IPS DF 6.9 (cell line): Measurements from ENCODE around the gene CNTNAP2.
"Not testable (repeated sequence)": the region's sequence is repeated elsewhere in the genome, so short reads cannot be mapped to it uniquely, and the experiment has no call there.

Source experiments
- DNase-seq: peaks from one replicate; pipeline ENCODE4 v3.0.0-alpha.2; 2013; ENCODE audit warnings: low read depth, low spot score
- H3K27ac ChIP-seq: one replicate; pipeline ENCODE4 v1.5.1; 2013; ENCODE audit warnings: low read length, control low read depth
- H3K27me3 ChIP-seq: 2 replicates; pipeline ENCODE4 v1.6.1; 2013; ENCODE audit warnings: mild to moderate bottlenecking, low read length; ENCODE audit not compliant: control insufficient read depth, insufficient read depth
- H3K36me3 ChIP-seq: 2 replicates; pipeline ENCODE4 v1.6.1; 2013; ENCODE audit warnings: low read length; ENCODE audit not compliant: control insufficient read depth, insufficient read depth
- H3K4me1 ChIP-seq: 2 replicates; pipeline ENCODE4 v1.6.1; 2013; ENCODE audit warnings: low read length; ENCODE audit not compliant: control insufficient read depth, insufficient read depth
- H3K4me3 ChIP-seq: 2 replicates; pipeline ENCODE4 v1.5.1; 2013; ENCODE audit warnings: mild to moderate bottlenecking, low read length
- H3K9me3 ChIP-seq: 2 replicates; pipeline ENCODE4 v1.6.1; 2013; ENCODE audit warnings: low read length, inconsistent platforms; ENCODE audit not compliant: control insufficient read depth, insufficient read depth
- WGBS: extraction: QIAGEN DNeasy Blood & Tissue Kit; methylation state at CpG from one replicate; pipeline ENCODE4 v1.1.7; 2013; ENCODE audit warnings: mixed read lengths, missing lambda C conversion rate; ENCODE audit not compliant: insufficient read length, insufficient coverage; 5-methylcytosine and 5-hydroxymethylcytosine counted together

CNTNAP2 gene

DNA sequence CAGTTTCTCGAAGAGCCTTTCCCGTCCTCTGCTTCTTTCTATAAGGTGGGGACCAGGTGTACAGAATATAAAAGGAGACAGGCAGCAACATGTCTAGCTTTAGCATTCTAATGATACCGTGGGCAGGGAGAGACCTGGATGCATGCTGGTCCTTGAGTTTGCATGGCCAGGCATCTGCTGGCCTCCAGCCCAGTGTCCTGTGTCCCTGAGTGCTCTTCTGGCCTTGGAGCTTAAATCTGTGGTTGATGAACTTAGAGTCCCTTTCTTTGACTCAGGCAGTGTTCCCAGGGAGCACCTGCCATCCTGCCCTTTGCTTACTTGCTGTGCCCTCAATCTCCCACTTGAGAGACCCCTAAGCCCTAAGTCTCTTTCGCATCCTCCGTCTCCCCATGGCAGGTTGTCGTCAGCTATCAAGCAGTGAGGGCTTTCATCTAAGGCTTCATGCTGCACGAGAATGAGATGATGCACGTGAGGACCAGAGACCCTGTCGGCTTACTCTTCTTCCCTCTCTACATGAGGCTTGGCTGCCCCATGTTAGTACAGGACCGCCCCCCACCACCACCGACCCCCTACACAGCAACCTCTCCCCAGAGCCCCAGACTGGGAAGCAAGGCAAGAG is 2160.6 kb downstream of the CNTNAP2 start:
- Histone ChIP-seq H3K4me3 (no peak overlapping the region), H3K36me3 (no peaks in the 10 kb centered on the region), H3K4me1 (no peaks in the 10 kb centered on the region), H3K27ac (no peak overlapping the region), H3K27me3 (no peaks in the 10 kb centered on the region), H3K9me3 (no peaks in the 10 kb centered on the region)
- no peak for DNase-seq
- WGBS, result no CpG with 5 or more reads among the region's 11 CpGs

DNA sequence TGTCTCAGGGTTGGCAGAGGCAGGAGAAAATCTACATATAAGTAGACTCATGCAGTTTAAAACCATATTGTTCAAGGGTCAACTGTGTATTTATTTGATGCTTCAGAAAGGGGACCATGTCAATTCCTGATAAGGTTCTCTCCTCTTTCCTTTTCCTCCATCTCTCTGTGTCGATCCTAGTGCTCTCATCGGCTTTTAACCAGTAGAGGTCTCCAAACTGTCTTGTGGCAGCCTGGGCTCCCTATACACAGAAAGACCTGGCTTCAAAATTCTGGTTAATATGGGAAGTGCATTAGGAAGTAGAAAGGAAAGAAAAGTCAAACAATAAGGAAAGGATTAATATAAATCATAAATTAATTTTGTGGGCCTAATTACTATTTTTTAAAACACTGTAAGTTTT is 2169.5 kb downstream of the CNTNAP2 start:
- WGBS, result no CpG with 5 or more reads among the region's 2 CpGs
- Histone ChIP-seq H3K27ac (no peak overlapping the region), H3K27me3 (no peaks in the 10 kb centered on the region), H3K4me3 (no peak overlapping the region), H3K9me3 (no peaks in the 10 kb centered on the region), H3K4me1 (no peaks in the 10 kb centered on the region; the same call in 1 of the 2 replicates), H3K36me3 (no peaks in the 10 kb centered on the region)
- no peak for DNase-seq

DNA sequence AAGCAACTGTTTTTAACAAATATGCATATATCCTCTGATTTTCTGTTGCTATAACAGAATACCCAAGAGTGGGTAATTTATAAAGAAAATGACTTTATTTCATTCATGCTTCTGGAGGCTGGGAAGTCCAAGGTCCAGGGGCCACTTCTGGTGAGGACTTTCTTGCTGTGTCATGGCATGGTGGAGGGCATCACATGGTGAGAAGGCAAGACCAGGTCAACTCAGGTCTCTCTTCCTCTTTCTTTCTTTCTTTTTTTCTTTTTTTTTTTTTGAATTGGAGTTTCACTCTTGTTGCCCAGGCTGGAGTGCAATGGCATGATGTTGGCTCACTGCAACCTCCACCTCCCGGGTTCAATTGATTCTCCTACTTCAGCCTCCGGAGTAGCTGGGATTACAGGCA is 2170.9 kb downstream of the CNTNAP2 start:
- Histone ChIP-seq H3K4me3 (no peak overlapping the region), H3K4me1 (no peaks in the 10 kb centered on the region; the same call in 1 of the 2 replicates), H3K27me3 (no peaks in the 10 kb centered on the region), H3K27ac (no peak overlapping the region), H3K9me3 (no peaks in the 10 kb centered on the region), H3K36me3 (no peaks in the 10 kb centered on the region)
- no peak for DNase-seq
- no CpG with 5 or more reads among the region's 2 CpGs for WGBS

DNA sequence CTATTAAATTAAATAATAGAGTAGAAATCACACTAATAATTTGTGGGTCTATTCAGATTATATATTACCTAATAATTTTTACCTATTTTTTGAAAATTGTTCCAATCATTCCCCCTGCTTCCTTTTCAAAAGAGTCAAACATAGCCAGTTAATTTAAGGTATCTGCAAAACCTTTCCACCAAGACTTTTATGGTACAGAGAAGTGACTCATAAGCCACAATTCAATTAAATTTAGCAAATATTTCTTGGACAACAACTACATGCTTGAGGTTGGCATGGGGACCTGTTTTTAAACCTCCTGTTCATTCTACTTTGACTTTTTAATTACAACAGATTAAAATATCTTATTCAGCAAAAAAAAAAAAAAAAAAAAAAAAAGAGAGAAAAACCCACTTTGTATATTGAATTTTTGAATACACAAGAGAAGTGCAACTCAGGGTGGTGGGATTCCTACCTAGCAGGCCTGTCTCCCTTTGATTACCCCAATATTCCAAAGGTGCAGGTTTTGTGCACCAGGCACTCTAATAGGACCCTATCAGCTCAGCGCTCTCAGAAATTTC is 2172.1 kb downstream of the CNTNAP2 start:
- no peaks in the 10 kb centered on the region for H3K27me3 ChIP-seq
- DNase-seq, result no peak
- no peak overlapping the region for H3K4me3 ChIP-seq
- H3K27ac ChIP-seq, result no peak overlapping the region
- WGBS, result no CpG with 5 or more reads among the region's 1 CpG
- H3K36me3 ChIP-seq, result no peaks in the 10 kb centered on the region
- H3K4me1 ChIP-seq, result no peaks in the 10 kb centered on the region; the same call in 1 of the 2 replicates
- no peaks in the 10 kb centered on the region for H3K9me3 ChIP-seq

DNA sequence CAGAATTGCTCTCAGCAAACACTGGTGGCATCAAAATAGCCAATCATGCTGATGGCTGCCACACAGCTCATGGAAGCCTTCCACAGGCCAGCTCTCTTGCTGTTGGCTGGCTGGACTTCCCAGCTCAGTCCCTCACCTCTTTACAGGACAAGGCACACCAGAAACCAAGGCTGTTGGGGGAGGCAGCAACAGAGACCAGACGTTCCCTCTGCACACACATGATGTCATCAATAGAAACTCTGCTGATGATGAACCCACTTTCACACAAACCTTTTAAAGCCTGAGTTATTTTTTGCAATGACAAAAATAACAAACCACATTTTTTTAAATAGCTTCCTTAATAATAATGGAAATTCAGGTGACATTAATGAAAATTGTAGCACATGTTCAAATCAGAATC is 2173.0 kb downstream of the CNTNAP2 start:
- Histone ChIP-seq H3K36me3 (no peaks in the 10 kb centered on the region), H3K27me3 (no peaks in the 10 kb centered on the region), H3K4me3 (no peak overlapping the region), H3K9me3 (no peaks in the 10 kb centered on the region), H3K27ac (no peak overlapping the region), H3K4me1 (no peaks in the 10 kb centered on the region; the same call in 1 of the 2 replicates)
- WGBS, result no CpG with 5 or more reads among the region's 1 CpG
- no peak for DNase-seq

DNA sequence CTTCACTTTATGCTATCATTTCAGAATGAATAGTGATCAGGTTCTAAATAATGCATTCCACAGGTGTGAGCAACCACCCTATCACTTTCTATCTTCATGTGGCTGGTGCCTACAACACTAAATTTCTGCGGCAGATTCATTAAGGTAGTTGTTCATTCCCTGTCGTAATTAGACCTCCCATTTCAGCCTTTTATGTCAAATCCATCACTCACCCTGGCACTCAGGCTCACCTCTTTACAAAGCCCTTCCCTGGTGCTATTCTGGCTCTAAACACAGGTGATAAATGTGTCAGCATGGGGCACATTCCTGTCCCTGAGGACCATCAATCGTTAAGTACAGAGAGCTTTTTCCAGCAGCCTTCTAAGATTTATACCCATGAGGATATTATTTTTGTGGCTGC is 2173.9 kb downstream of the CNTNAP2 start:
- H3K27ac ChIP-seq, result no peak overlapping the region
- no peaks in the 10 kb centered on the region; the same call in 1 of the 2 replicates for H3K4me1 ChIP-seq
- H3K27me3 ChIP-seq, result no peaks in the 10 kb centered on the region
- H3K4me3 ChIP-seq, result no peak overlapping the region
- H3K36me3 ChIP-seq, result no peaks in the 10 kb centered on the region
- no peaks in the 10 kb centered on the region for H3K9me3 ChIP-seq
- no peak for DNase-seq
- no CpG with 5 or more reads among the region's 3 CpGs for WGBS

DNA sequence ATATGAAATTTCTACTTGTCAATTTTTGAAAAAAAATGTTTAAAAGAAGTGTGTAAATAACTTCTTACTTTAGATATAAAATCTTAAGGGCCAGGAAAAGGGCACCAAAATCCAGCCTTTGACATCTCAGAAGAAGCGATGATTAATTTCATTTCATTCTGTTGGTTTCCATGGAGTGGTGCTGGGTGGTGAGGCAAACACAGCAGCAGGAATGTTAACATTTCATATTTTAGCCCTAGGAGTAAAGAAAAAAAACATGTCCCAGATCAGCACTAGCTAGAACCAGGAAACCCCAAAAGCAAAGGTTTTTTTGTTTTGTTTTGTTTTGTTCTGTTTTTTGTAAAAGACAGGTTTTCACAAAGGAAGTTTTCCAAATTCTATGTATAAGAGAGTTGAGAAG is 2175.2 kb downstream of the CNTNAP2 start:
- no peaks in the 10 kb centered on the region for H3K9me3 ChIP-seq
- no peak for DNase-seq
- H3K4me1 ChIP-seq, result no peaks in the 10 kb centered on the region; the same call in 1 of the 2 replicates
- H3K27me3 ChIP-seq, result no peaks in the 10 kb centered on the region
- H3K27ac ChIP-seq, result no peak overlapping the region
- WGBS, result no CpG with 5 or more reads among the region's 1 CpG
- H3K4me3 ChIP-seq, result no peak overlapping the region
- no peaks in the 10 kb centered on the region for H3K36me3 ChIP-seq

DNA sequence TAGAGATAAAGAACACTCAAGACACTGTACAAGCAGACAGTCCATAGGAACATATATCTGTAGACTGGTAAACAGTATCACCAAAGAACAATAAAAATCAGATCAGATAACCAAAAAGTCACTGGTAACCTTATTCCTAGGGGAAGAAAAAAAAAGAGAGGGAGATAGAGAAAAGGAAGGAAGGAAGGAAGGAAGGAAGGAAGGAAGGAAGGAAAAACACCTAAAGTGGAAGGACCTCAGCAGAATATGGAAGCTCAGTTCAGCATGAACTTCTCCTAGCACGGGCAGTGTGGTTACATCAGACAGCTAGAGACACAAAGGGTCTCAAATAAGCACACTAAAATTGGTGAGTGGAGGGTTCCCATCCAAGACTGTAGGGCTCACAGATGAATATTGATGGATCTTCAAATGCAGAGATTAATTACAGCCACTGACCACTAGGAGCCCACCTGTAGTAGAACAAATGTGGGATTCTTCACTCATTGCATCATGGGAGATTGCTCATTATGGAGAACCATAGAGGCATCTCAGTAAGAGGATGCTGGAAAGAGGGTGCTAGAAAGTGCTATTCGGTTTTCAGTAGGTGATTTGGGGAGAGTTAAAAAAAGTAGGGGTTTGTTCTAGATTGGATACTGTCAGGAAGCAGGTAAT is 2180.5 kb downstream of the CNTNAP2 start:
- Histone ChIP-seq H3K4me3 (no peak overlapping the region), H3K36me3 (no peaks in the 10 kb centered on the region), H3K27ac (no peak overlapping the region), H3K4me1 (0 out of 2 replicates have a peak, but pooled peaks cover 3% of the 10 kb centered on the region), H3K9me3 (no peaks in the 10 kb centered on the region), H3K27me3 (no peaks in the 10 kb centered on the region)
- 100% methylated on average over 1 of the region's 2 CpGs for WGBS
- no peak for DNase-seq

DNA sequence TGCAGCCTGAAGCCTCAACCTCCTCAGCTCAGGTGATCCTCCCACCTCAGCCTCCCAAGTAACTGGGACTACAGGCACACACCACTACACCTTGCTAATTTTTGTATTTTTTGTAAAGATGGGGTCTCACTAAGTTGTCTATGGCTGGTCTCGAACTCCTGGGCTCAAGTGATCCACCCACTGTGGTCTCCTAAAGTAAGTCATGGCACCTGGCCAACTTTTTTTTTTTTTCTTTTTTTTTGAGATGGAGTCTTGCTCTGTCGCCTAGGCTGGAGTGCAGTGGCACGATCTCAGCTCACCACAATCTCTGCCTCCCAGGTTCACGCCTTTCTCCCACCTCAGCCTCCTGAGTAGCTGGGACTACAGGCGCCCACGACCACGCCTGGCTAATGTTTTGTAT is 2182.2 kb downstream of the CNTNAP2 start:
- not testable (repeated sequence) for H3K27me3 ChIP-seq, H3K9me3 ChIP-seq, H3K4me1 ChIP-seq, H3K36me3 ChIP-seq, H3K27ac ChIP-seq, H3K4me3 ChIP-seq, DNase-seq
- WGBS, result no CpG with 5 or more reads among the region's 7 CpGs

DNA sequence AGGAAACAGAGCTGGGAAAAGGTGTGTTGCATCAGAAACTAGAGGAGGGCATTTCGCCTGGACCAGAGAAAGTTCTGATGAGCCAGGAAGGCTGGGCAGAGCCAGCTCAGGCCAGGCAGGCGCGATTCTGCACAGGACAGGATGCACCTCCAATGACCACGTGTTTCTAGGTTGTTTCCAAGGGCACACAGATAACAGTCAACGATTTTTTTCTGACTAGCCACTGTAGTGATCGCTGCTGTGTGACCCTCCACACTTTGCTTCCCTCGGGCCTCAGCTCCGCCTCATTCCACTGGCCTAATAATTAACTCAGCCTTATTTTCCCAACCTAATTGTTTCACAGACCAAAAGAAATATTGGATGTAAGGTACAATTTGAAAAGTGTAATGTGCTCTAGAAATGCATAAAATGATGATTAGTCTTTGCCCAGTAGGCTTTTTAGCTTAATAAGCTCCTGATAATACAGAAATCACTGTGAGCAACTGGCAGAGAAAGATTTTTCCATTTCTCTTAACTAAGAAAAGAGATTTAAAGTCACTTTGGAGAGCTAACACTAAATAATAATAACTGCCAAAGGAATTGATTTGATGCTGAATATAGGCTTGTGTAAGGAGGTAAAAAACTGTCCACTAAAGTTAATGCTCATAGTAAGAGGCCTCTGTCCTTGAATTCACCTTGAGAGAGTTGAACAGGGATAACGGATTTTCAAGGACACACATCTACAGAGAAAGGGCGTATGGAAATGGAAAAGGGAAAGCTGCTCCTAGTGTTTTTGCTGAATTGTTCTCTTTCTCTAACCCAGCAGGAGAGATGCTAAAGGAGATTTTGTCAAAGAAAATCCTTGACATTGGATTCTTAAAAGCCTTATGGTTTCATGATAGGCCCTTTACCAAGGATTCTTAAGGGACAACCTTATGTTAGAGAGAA is 2183.0 kb downstream of the CNTNAP2 start:
- WGBS, result no CpG with 5 or more reads among the region's 10 CpGs
- Histone ChIP-seq H3K27ac (no peak overlapping the region), H3K4me3 (no peak overlapping the region)

More for the DNA sequence above, 2183.0 kb downstream of the CNTNAP2 start:
- H3K4me1 ChIP-seq, result 0 out of 2 replicates have a peak, but pooled peaks cover 3% of the 10 kb centered on the region
- H3K27me3 ChIP-seq, result no peaks in the 10 kb centered on the region
- DNase-seq, result no peak
- H3K36me3 ChIP-seq, result no peaks in the 10 kb centered on the region
- no peaks in the 10 kb centered on the region for H3K9me3 ChIP-seq
